ENCODE data around the gene DNAI4.

GRCh38 chr1:66840929-66841328 lies 83.7 kb downstream of the DNAI4 start:
- TF ChIP-seq ZNF384 (IDR thresholded peaks at IDR 0.05) (no peak), FOXM1 (IDR thresholded peaks at IDR 0.05; ENCODE audit: borderline replicate concordance) (no peak), FOXK2 (IDR thresholded peaks at IDR 0.05) (no peak), SUZ12 (IDR thresholded peaks at IDR 0.05) (no peak), SP1 (IDR thresholded peaks at IDR 0.05) (no peak), FOXA1 (IDR thresholded peaks at IDR 0.05) (no peak), L3MBTL2 (conservative IDR thresholded peaks at IDR 0.05) (no peak)
